Measurements from ENCODE around the gene EPB41L1. TPM values are rescaled to one million over a fixed set of nuclear protein-coding genes. Genes with fewer than 3 reads are reported as not detected.

The EPB41L1 gene
- total and polyA plus RNA-seq, 10 donors, result 1.5 to 18.6 (median 12.0) TPM

GRCh38 chr20:36281785-36282380 lies 127.3 kb downstream of the EPB41L1 start:
- WGBS, 5 donors, result 81 to 88% (median 86%) methylated on average over 10 of the region's 10 CpGs
- DNase-seq, result no peak
- H3K4me1 ChIP-seq, result no peaks in the 10 kb centered on the region
- no peaks in the 10 kb centered on the region for H3K9me3 ChIP-seq
- TF ChIP-seq POLR2AphosphoS5 (IDR thresholded peaks at IDR 0.05) (no peak), CTCF (IDR thresholded peaks at IDR 0.05 in 8 of 11, conservative IDR thresholded peaks at IDR 0.05 in 3 of 11) (no peak), POLR2A (IDR thresholded peaks at IDR 0.05) (no peak)
- no peak overlapping the region for H3K27ac ChIP-seq
- intact Hi-C loops (cut with DNase I; ENCODE audit: low total_unique reads), result no loop called here
- H3K4me3 ChIP-seq, result no peak overlapping the region
- peaks cover 0 to 24% (median 0%) of the 10 kb centered on the region in 7 donors for H3K27me3 ChIP-seq (replicated peaks in 1 of 7)
- H3K36me3 ChIP-seq, result no peaks in the 10 kb centered on the region

Other genes starting within 250 kb of the EPB41L1 start
- gene SCAND1, start 200.2 kb upstream of the EPB41L1 start, total RNA-seq, result 10 to 100 TPM; 50.0 to 74.2 (median 57.7) TPM
- gene SCAND1, start 200.2 kb upstream of the EPB41L1 start, polyA plus RNA-seq, result 100 to 1,000 TPM; 175 to 291 (median 192) TPM
- gene CNBD2, start 186.2 kb upstream of the EPB41L1 start, total RNA-seq, result 1 to 10 TPM; 3.7 to 9.4 (median 5.4) TPM
- gene CNBD2, start 186.2 kb upstream of the EPB41L1 start, polyA plus RNA-seq, result 10 to 100 TPM; 23.6 to 28.4 (median 25.6) TPM
- gene AAR2, start 81.7 kb downstream of the EPB41L1 start, total RNA-seq, result 10 to 100 TPM; 18.2 to 30.0 (median 21.9) TPM
- 10 to 100 TPM; 13.3 to 19.7 (median 18.2) TPM for gene AAR2, start 81.7 kb downstream of the EPB41L1 start, polyA plus RNA-seq
- 10 to 100 TPM; 44.5 to 60.9 (median 47.7) TPM for gene DLGAP4, start 151.6 kb downstream of the EPB41L1 start, total RNA-seq
- gene DLGAP4, start 151.6 kb downstream of the EPB41L1 start, polyA plus RNA-seq, result 10 to 100 TPM; 12.0 to 28.4 (median 23.7) TPM

All from spleen (tissue), 11 donors.